ENCODE results near the gene CCDC63. TPM values are rescaled to one million over a fixed set of nuclear protein-coding genes. Genes with fewer than 3 reads are reported as not detected.

Gene CCDC63
- total and polyA plus RNA-seq, 2 donors (not counting 3 experiments of a cell fraction or from before 2014, with no cell fraction given) = not detected

DNA sequence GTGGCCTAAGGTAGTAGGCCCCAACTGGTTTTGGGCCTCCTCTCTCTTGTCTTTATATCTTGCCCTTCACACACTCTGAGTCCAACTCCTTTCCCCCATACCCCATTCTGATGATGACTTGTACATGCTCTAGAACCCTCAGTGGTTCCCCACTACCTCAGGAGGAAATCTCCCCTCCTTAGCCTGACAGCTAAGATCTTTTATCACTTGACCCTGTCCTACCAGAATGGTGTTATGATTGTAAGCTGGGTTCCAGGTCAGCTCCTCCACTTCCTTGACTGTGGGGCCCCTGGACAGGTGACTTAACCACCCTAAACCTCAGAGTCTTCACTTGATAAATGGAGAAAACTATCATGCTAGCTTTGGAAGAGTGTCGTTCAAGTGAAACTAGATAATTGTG, 83.0 kb downstream of the CCDC63 start:
- TF ChIP-seq FOS (IDR thresholded peaks at IDR 0.05; ENCODE audit: borderline replicate concordance, insufficient read depth, low read length) (no peak), MAX (IDR thresholded peaks at IDR 0.05; ENCODE audit: insufficient read depth, insufficient read length) (no peak), EZH2 (IDR thresholded peaks at IDR 0.05; ENCODE audit: borderline replicate concordance, low read depth, low read length, severe bottlenecking) (no peak), MYC (IDR thresholded peaks at IDR 0.05; ENCODE audit: low read depth, low read length) (no peak)
- TF ChIP-seq, protein P1, sequence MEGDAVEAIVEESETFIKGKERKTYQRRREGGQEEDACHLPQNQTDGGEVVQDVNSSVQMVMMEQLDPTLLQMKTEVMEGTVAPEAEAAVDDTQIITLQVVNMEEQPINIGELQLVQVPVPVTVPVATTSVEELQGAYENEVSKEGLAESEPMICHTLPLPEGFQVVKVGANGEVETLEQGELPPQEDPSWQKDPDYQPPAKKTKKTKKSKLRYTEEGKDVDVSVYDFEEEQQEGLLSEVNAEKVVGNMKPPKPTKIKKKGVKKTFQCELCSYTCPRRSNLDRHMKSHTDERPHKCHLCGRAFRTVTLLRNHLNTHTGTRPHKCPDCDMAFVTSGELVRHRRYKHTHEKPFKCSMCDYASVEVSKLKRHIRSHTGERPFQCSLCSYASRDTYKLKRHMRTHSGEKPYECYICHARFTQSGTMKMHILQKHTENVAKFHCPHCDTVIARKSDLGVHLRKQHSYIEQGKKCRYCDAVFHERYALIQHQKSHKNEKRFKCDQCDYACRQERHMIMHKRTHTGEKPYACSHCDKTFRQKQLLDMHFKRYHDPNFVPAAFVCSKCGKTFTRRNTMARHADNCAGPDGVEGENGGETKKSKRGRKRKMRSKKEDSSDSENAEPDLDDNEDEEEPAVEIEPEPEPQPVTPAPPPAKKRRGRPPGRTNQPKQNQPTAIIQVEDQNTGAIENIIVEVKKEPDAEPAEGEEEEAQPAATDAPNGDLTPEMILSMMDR (IDR thresholded peaks at IDR 0.05; ENCODE audit: extremely low read depth in 1 of 2, insufficient read depth in 1 of 2, low read depth in 1 of 2, low read length in 2 of 2) = no peak
- no peaks in the 10 kb centered on the region for H3K9me1 ChIP-seq (replicated peaks; ENCODE audit: control insufficient read depth, extremely low read depth, insufficient read depth, low read length)
- H3K4me1 ChIP-seq (ENCODE audit: control insufficient read depth, extremely low read depth, insufficient read depth, low read length) = no peaks in the 10 kb centered on the region
- no peaks in the 10 kb centered on the region for H3K9me3 ChIP-seq (replicated peaks; ENCODE audit: control insufficient read depth, insufficient read depth, low read length)
- dilution Hi-C loops (cut with MboI; ENCODE audit: extremely low pct_ligation_motif_present, low sequenced_read_pairs) (no loop called here), intact Hi-C loops (cut with micrococcal nuclease) (no loop called here)
- ChIA-PET CTCF (interaction anchor here (1.0 to 1.1 kb wide), 2 partner anchors 14 to 42 kb away, joined by 3 to 4 read pairs; no protein-coding TSS in a partner anchor), POLR2A (no interaction called here)
- FAIRE-seq = no peak
- H3K27me3 ChIP-seq (ENCODE audit: control insufficient read depth in 2 of 2, insufficient read depth in 2 of 2, low read length in 2 of 2) = no peaks in the 10 kb centered on the region
- H3K9ac ChIP-seq (replicated peaks; ENCODE audit: extremely low read depth, insufficient read depth, low read length) = no peak overlapping the region
- BruUV-seq (replicated peaks) = no TSS peak
- H3K4me3 ChIP-seq (replicated peaks in 1 of 3; ENCODE audit: insufficient read depth in 1 of 3, low read depth in 1 of 3, low read length in 3 of 3) = no peak overlapping the region
- no peak overlapping the region for H3K27ac ChIP-seq (ENCODE audit: insufficient read depth, low read depth, low read length)
- no peak overlapping the region for H2AFZ ChIP-seq (ENCODE audit: low read depth, low read length)
- no peaks in the 10 kb centered on the region for H3K36me3 ChIP-seq (ENCODE audit: control insufficient read depth in 2 of 2, extremely low read depth in 1 of 2, insufficient read depth in 2 of 2, low read length in 2 of 2)
- H3K4me2 ChIP-seq (ENCODE audit: insufficient read depth, low read length) = no peak overlapping the region
- no peak for DNase-seq (ENCODE audit: low read depth, low spot score)
- no peaks in the 10 kb centered on the region for H4K20me1 ChIP-seq (replicated peaks; ENCODE audit: control insufficient read depth, extremely low read depth, insufficient read depth, low read length)
- no peaks in the 10 kb centered on the region for H3K79me2 ChIP-seq (ENCODE audit: control insufficient read depth, insufficient read depth, low read length)

Data from endothelial cell of umbilical vein (primary cell).